ENCODE results near the gene ATP1A1.

The ATP1A1 gene

GRCh38 chr1:116412898-116413297 is 39.9 kb downstream of the ATP1A1 start:
- no peak for DNase-seq (ENCODE audit: low read depth, low spot score)
- in situ Hi-C loops (cut with HindIII; ENCODE audit: low sequenced_read_pairs) = no loop called here
- no peak for TF ChIP-seq CTCF (IDR thresholded peaks at IDR 0.05; ENCODE audit: low read depth, low read length)
- H3K4me3 ChIP-seq (ENCODE audit: low read depth, low read length) = no peak overlapping the region

GRCh38 chr1:116413414-116413813 is 40.4 kb downstream of the ATP1A1 start:
- no peak overlapping the region for H3K4me3 ChIP-seq (ENCODE audit: low read depth, low read length)
- TF ChIP-seq CTCF (IDR thresholded peaks at IDR 0.05; ENCODE audit: low read depth, low read length) = no peak
- no peak for DNase-seq (ENCODE audit: low read depth, low spot score)
- in situ Hi-C loops (cut with HindIII; ENCODE audit: low sequenced_read_pairs) = no loop called here

GRCh38 chr1:116414364-116414763 is 41.3 kb downstream of the ATP1A1 start:
- no peak for DNase-seq (ENCODE audit: low read depth, low spot score)
- no peak overlapping the region for H3K4me3 ChIP-seq (ENCODE audit: low read depth, low read length)
- in situ Hi-C loops (cut with HindIII; ENCODE audit: low sequenced_read_pairs) = no loop called here
- TF ChIP-seq CTCF (IDR thresholded peaks at IDR 0.05; ENCODE audit: low read depth, low read length) = no peak

- no peak for TF ChIP-seq CTCF (IDR thresholded peaks at IDR 0.05; ENCODE audit: low read depth, low read length)
- in situ Hi-C loops (cut with HindIII; ENCODE audit: low sequenced_read_pairs) = no loop called here
- no peak overlapping the region for H3K4me3 ChIP-seq (ENCODE audit: low read depth, low read length)
- DNase-seq (ENCODE audit: low read depth, low spot score) = no peak
Measured at GRCh38 chr1:116415200-116415698, 42.2 kb downstream of the ATP1A1 start.

- no peak for TF ChIP-seq CTCF (IDR thresholded peaks at IDR 0.05; ENCODE audit: low read depth, low read length)
- in situ Hi-C loops (cut with HindIII; ENCODE audit: low sequenced_read_pairs) = no loop called here
- H3K4me3 ChIP-seq (ENCODE audit: low read depth, low read length) = no peak overlapping the region
- no peak for DNase-seq (ENCODE audit: low read depth, low spot score)
Measured at GRCh38 chr1:116415699-116416533, 42.9 kb downstream of the ATP1A1 start.

- TF ChIP-seq CTCF (IDR thresholded peaks at IDR 0.05; ENCODE audit: low read depth, low read length) = no peak
- H3K4me3 ChIP-seq (ENCODE audit: low read depth, low read length) = no peak overlapping the region
Measured at GRCh38 chr1:116416854-116417513, 43.9 kb downstream of the ATP1A1 start.

More at GRCh38 chr1:116416854-116417513, 43.9 kb downstream of the ATP1A1 start:
- in situ Hi-C loops (cut with HindIII; ENCODE audit: low sequenced_read_pairs) = no loop called here
- DNase-seq (ENCODE audit: low read depth, low spot score) = no peak

Measured in astrocyte of the spinal cord (primary cell).